Liver (tissue), 9 donors: ENCODE results near the gene TCOF1. TPM values are rescaled to one million over a fixed set of nuclear protein-coding genes. Genes with fewer than 3 reads are reported as not detected.

Experiments used
- DNase-seq: peaks from one replicate; pipeline ENCODE4 v3.0.0-alpha.2; 2017; ENCODE audit warnings: low spot score
- H3K27ac ChIP-seq, 2 donors: one replicate each; pipeline ENCODE4 v1.7.0; 2013; ENCODE audit warnings: inconsistent platforms in 2 of 2, low read length in 2 of 2, control low read depth in 1 of 2, low read depth in 1 of 2, mild to moderate bottlenecking in 1 of 2
- H3K27me3 ChIP-seq, 4 donors: one replicate each; pipeline versions ENCODE4 v1.6.1 to v1.7.0; 2013; ENCODE audit warnings: low read length in 3 of 4, inconsistent platforms in 1 of 4, mild to moderate bottlenecking in 1 of 4, moderate library complexity in 1 of 4; ENCODE audit not compliant: control insufficient read depth in 4 of 4, insufficient read depth in 4 of 4
- H3K36me3 ChIP-seq, 4 donors: one replicate each; pipeline versions ENCODE4 v1.6.1 to v1.7.0; 2013; ENCODE audit warnings: low read length in 3 of 4, mild to moderate bottlenecking in 3 of 4, low read depth in 1 of 4, moderate library complexity in 1 of 4; ENCODE audit not compliant: control insufficient read depth in 4 of 4, insufficient read depth in 3 of 4
- H3K4me1 ChIP-seq, 4 donors: one replicate each; pipeline versions ENCODE4 v1.6.1 to v1.7.0; 2013; ENCODE audit warnings: low read length in 3 of 4, mild to moderate bottlenecking in 3 of 4, moderate library complexity in 1 of 4; ENCODE audit not compliant: control insufficient read depth in 4 of 4, insufficient read depth in 4 of 4
- H3K4me3 ChIP-seq, 3 donors: one replicate each; pipeline versions ENCODE4 v1.6.1 to v1.7.0; 2013; ENCODE audit warnings: low read length in 3 of 3, control low read depth in 1 of 3, low read depth in 1 of 3, mild to moderate bottlenecking in 1 of 3
- H3K9ac ChIP-seq, 2 donors: one replicate each; pipeline ENCODE4 v1.7.0; 2013; ENCODE audit warnings: low read length in 2 of 2, mild to moderate bottlenecking in 2 of 2, moderate library complexity in 2 of 2, control low read depth in 1 of 2, low read depth in 1 of 2
- H3K9me3 ChIP-seq, 4 donors: one replicate each; pipeline versions ENCODE4 v1.6.1 to v1.7.0; 2013; ENCODE audit warnings: low read length in 3 of 4; ENCODE audit not compliant: control insufficient read depth in 4 of 4
- ATF3 ChIP-seq: IDR thresholded peaks from 2 replicates; pipeline ENCODE4 v1.6.1; 2016; ENCODE audit warnings: antibody characterized with exemption
- EGR1 ChIP-seq, 2 donors: IDR thresholded peaks; 2 replicates each; pipeline ENCODE4 v1.6.1; 2016 to 2018; ENCODE audit warnings: antibody characterized with exemption in 2 of 2, low read depth in 2 of 2
- FOXA1 ChIP-seq: IDR thresholded peaks from 2 replicates; pipeline ENCODE4 v1.6.1; 2016; ENCODE audit warnings: antibody characterized with exemption
- FOXA2 ChIP-seq: IDR thresholded peaks from 2 replicates; pipeline ENCODE4 v1.6.1; 2016; ENCODE audit warnings: antibody characterized with exemption
- GABPA ChIP-seq, 2 donors: IDR thresholded peaks in 1 of 2; conservative IDR thresholded peaks in 1 of 2; 2 replicates each; pipeline ENCODE4 v1.6.1; 2016; ENCODE audit warnings: antibody characterized with exemption in 2 of 2, mild to moderate bottlenecking in 1 of 2, moderate library complexity in 1 of 2
- HNF4A ChIP-seq, 2 donors: conservative IDR thresholded peaks; 2 replicates each; pipeline ENCODE4 v1.6.1; 2016; ENCODE audit warnings: antibody characterized with exemption in 2 of 2, mild to moderate bottlenecking in 2 of 2
- HNF4G ChIP-seq: IDR thresholded peaks from 2 replicates; pipeline ENCODE4 v1.6.1; 2016; ENCODE audit warnings: antibody characterized with exemption
- JUND ChIP-seq, 2 donors: IDR thresholded peaks; 2 replicates each; pipeline ENCODE4 v1.6.1; 2016; ENCODE audit warnings: antibody characterized with exemption in 2 of 2
- MAX ChIP-seq: IDR thresholded peaks from 2 replicates; pipeline ENCODE4 v1.6.1; 2016; ENCODE audit warnings: antibody characterized with exemption
- NR2F2 ChIP-seq: IDR thresholded peaks from 2 replicates; pipeline ENCODE4 v1.6.1; 2016; ENCODE audit warnings: antibody characterized with exemption
- RAD21 ChIP-seq, 2 donors: IDR thresholded peaks; 2 replicates each; pipeline ENCODE4 v1.6.1; 2016; ENCODE audit warnings: antibody characterized with exemption in 2 of 2, mild to moderate bottlenecking in 2 of 2
- REST ChIP-seq: IDR thresholded peaks from 2 replicates; pipeline ENCODE4 v1.6.1; 2016; ENCODE audit warnings: antibody characterized with exemption, mild to moderate bottlenecking
- RXRA ChIP-seq, 2 donors: IDR thresholded peaks; 2 replicates each; pipeline ENCODE4 v1.6.1; 2017 to 2018; ENCODE audit warnings: antibody characterized with exemption in 2 of 2, mild to moderate bottlenecking in 1 of 2
- SP1 ChIP-seq: IDR thresholded peaks from 2 replicates; pipeline ENCODE4 v1.6.1; 2018; ENCODE audit warnings: antibody characterized with exemption, mild to moderate bottlenecking
- TAF1 ChIP-seq: conservative IDR thresholded peaks from 2 replicates; pipeline ENCODE4 v1.6.1; 2016; ENCODE audit warnings: antibody characterized with exemption, mild to moderate bottlenecking
- YY1 ChIP-seq: IDR thresholded peaks from 2 replicates; pipeline ENCODE4 v1.6.1; 2016; ENCODE audit warnings: antibody characterized with exemption, mild to moderate bottlenecking
- ZBTB33 ChIP-seq: IDR thresholded peaks from 2 replicates; pipeline ENCODE4 v1.6.1; 2016; ENCODE audit warnings: antibody characterized with exemption
- WGBS: extraction: QIAGEN DNeasy Blood & Tissue Kit; methylation state at CpG from one replicate; pipeline ENCODE4 v1.1.7; 2013; 5-methylcytosine and 5-hydroxymethylcytosine counted together
- polyA plus RNA-seq, 2 donors: library from polyadenylated mRNA; stranded (reverse) in 1 of 2; unstranded in 1 of 2; fragments of 200-250 nt in 1 of 2; fragments of >200 nt in 1 of 2; fragmentation: Nextera tagmentation in 1 of 2; extraction: Ambion mirVana in 1 of 2; gene quantifications; one replicate each; pipeline versions ENCODE4 v1.2.1 to v1.2.3, GENCODE V29; 2013 to 2015
- total RNA-seq, 2 donors: library from RNA; depleted of rRNA; stranded (reverse); fragments of >200 nt; gene quantifications; one replicate each; pipeline ENCODE4 v1.2.3, GENCODE V29; 2014
- donor health status: healthy.
- donor health status: healthy.
- donor health status: healthy.
- donor health status: healthy.
- donor health status: healthy.

The TCOF1 gene
- total and polyA plus RNA-seq, 4 donors: 3.2 to 8.5 (median 6.4) TPM

GRCh38 chr5:150323819-150324218, 33.7 kb upstream of the TCOF1 start:
- 68% methylated on average over 8 of the region's 8 CpGs for WGBS
- Histone ChIP-seq H3K9me3 (no peaks in the 10 kb centered on the region), H3K4me1 (no peaks in the 10 kb centered on the region), H3K4me3 (no peak overlapping the region), H3K36me3 (no peaks in the 10 kb centered on the region), H3K27ac (no peak overlapping the region), H3K27me3 (no peaks in the 10 kb centered on the region), H3K9ac (no peak overlapping the region)
- no peak for DNase-seq
- TF ChIP-seq ZBTB33: no peak
- no peak for TF ChIP-seq MAX
- TF ChIP-seq FOXA2: no peak
- TF ChIP-seq RXRA (IDR thresholded peaks at IDR 0.05): no peak
- TF ChIP-seq HNF4A (conservative IDR thresholded peaks at IDR 0.05): no peak
- no peak for TF ChIP-seq NR2F2
- no peak for TF ChIP-seq RAD21 (IDR thresholded peaks at IDR 0.05)
- no peak for TF ChIP-seq SP1
- no peak for TF ChIP-seq REST
- TF ChIP-seq HNF4G: no peak
- no peak for TF ChIP-seq FOXA1
- no peak for TF ChIP-seq GABPA (IDR thresholded peaks at IDR 0.05 in 1 of 2, conservative IDR thresholded peaks at IDR 0.05 in 1 of 2)

GRCh38 chr5:150325426-150325825, 32.1 kb upstream of the TCOF1 start:
- Histone ChIP-seq H3K27me3 (no peaks in the 10 kb centered on the region), H3K4me1 (no peaks in the 10 kb centered on the region), H3K9me3 (no peaks in the 10 kb centered on the region), H3K9ac (no peak overlapping the region), H3K4me3 (no peak overlapping the region), H3K36me3 (no peaks in the 10 kb centered on the region), H3K27ac (no peak overlapping the region)
- TF ChIP-seq GABPA (IDR thresholded peaks at IDR 0.05 in 1 of 2, conservative IDR thresholded peaks at IDR 0.05 in 1 of 2) (no peak), EGR1 (IDR thresholded peaks at IDR 0.05; ENCODE audit: low read depth in 2 of 2) (no peak), TAF1 (no peak), HNF4A (conservative IDR thresholded peaks at IDR 0.05) (no peak), FOXA2 (no peak), RAD21 (IDR thresholded peaks at IDR 0.05) (no peak), JUND (IDR thresholded peaks at IDR 0.05) (no peak), ZBTB33 (no peak), REST (no peak), SP1 (no peak), ATF3 (no peak), FOXA1 (no peak), YY1 (no peak)
- WGBS: 89% methylated on average over 4 of the region's 4 CpGs
- DNase-seq: no peak
